ENCODE results near the gene STOM.

STOM gene

GRCh38 chr9:121364886-121365285, 5.2 kb downstream of the STOM start:
- no peak overlapping the region for H2AFZ ChIP-seq (ENCODE audit: low read depth, low read length)
- no peaks in the 10 kb centered on the region for H3K79me2 ChIP-seq (ENCODE audit: insufficient read depth, low read length)
- no peak overlapping the region for H3K9ac ChIP-seq (ENCODE audit: low read depth, low read length)
- no peak overlapping the region for H3K27ac ChIP-seq (ENCODE audit: low read length)
- H3K36me3 ChIP-seq (ENCODE audit: insufficient read depth, low read length), result no peaks in the 10 kb centered on the region
- H4K20me1 ChIP-seq (ENCODE audit: insufficient read depth, low read length), result no peaks in the 10 kb centered on the region
- no peak overlapping the region for H3K4me3 ChIP-seq (ENCODE audit: low read depth in 1 of 2, low read length in 2 of 2)
- peaks cover 9% of the 10 kb centered on the region for H3K27me3 ChIP-seq (ENCODE audit: insufficient read depth, low read length, poor library complexity)
- DNase-seq (no peak), ATAC-seq (ENCODE audit: insufficient read depth, low read depth) (no peak)
- TF ChIP-seq EZH2 (IDR thresholded peaks at IDR 0.05; ENCODE audit: borderline replicate concordance, low read depth, low read length, severe bottlenecking), result no peak
- no peak for TF ChIP-seq CTCF (IDR thresholded peaks at IDR 0.05; ENCODE audit: borderline replicate concordance, extremely low read depth, low read length, poor library complexity, severe bottlenecking)
- no peak overlapping the region for H3K4me2 ChIP-seq (ENCODE audit: insufficient read depth, low read length)
- H3K4me1 ChIP-seq (ENCODE audit: insufficient read depth, low read length), result no peaks in the 10 kb centered on the region
- H3K9me3 ChIP-seq (ENCODE audit: insufficient read depth, low read length, severe bottlenecking), result no peaks in the 10 kb centered on the region

GRCh38 chr9:121364077-121364476, 6.0 kb downstream of the STOM start:
- TF ChIP-seq CTCF (IDR thresholded peaks at IDR 0.05; ENCODE audit: borderline replicate concordance, extremely low read depth, low read length, poor library complexity, severe bottlenecking), result no peak
- no peak for TF ChIP-seq EZH2 (IDR thresholded peaks at IDR 0.05; ENCODE audit: borderline replicate concordance, low read depth, low read length, severe bottlenecking)
- DNase-seq, result no peak
- no peak for ATAC-seq (ENCODE audit: insufficient read depth, low read depth)
- Histone ChIP-seq H3K9ac (ENCODE audit: low read depth, low read length) (no peak overlapping the region), H2AFZ (ENCODE audit: low read depth, low read length) (no peak overlapping the region), H4K20me1 (ENCODE audit: insufficient read depth, low read length) (no peaks in the 10 kb centered on the region), H3K4me2 (ENCODE audit: insufficient read depth, low read length) (no peak overlapping the region), H3K4me3 (ENCODE audit: low read depth in 1 of 2, low read length in 2 of 2) (no peak overlapping the region), H3K36me3 (ENCODE audit: insufficient read depth, low read length) (no peaks in the 10 kb centered on the region), H3K9me3 (ENCODE audit: insufficient read depth, low read length, severe bottlenecking) (no peaks in the 10 kb centered on the region), H3K27me3 (ENCODE audit: insufficient read depth, low read length, poor library complexity) (peaks cover 15% of the 10 kb centered on the region), H3K4me1 (ENCODE audit: insufficient read depth, low read length) (no peaks in the 10 kb centered on the region), H3K79me2 (ENCODE audit: insufficient read depth, low read length) (no peaks in the 10 kb centered on the region), H3K27ac (ENCODE audit: low read length) (no peak overlapping the region)

- Histone ChIP-seq H3K79me2 (ENCODE audit: insufficient read depth, low read length) (no peaks in the 10 kb centered on the region), H3K9ac (ENCODE audit: low read depth, low read length) (no peak overlapping the region), H3K9me3 (ENCODE audit: insufficient read depth, low read length, severe bottlenecking) (no peaks in the 10 kb centered on the region), H3K4me3 (ENCODE audit: low read depth in 1 of 2, low read length in 2 of 2) (no peak overlapping the region), H2AFZ (ENCODE audit: low read depth, low read length) (no peak overlapping the region), H3K4me1 (ENCODE audit: insufficient read depth, low read length) (no peaks in the 10 kb centered on the region), H3K27me3 (ENCODE audit: insufficient read depth, low read length, poor library complexity) (peaks cover 19% of the 10 kb centered on the region), H3K27ac (ENCODE audit: low read length) (no peak overlapping the region), H3K4me2 (ENCODE audit: insufficient read depth, low read length) (no peak overlapping the region), H4K20me1 (ENCODE audit: insufficient read depth, low read length) (no peaks in the 10 kb centered on the region), H3K36me3 (ENCODE audit: insufficient read depth, low read length) (no peaks in the 10 kb centered on the region)
- TF ChIP-seq EZH2 (IDR thresholded peaks at IDR 0.05; ENCODE audit: borderline replicate concordance, low read depth, low read length, severe bottlenecking) (no peak), CTCF (IDR thresholded peaks at IDR 0.05; ENCODE audit: borderline replicate concordance, extremely low read depth, low read length, poor library complexity, severe bottlenecking) (no peak)
- no peak for ATAC-seq (ENCODE audit: insufficient read depth, low read depth)
- no peak for DNase-seq
Observed at GRCh38 chr9:121363622-121363961, 6.5 kb downstream of the STOM start.
